GM21529 (cell line): ENCODE measurements around the gene ZNF581.
A peak's percentile ranks its signal among the peaks of the same experiment; 100 is the strongest.

Experiments
- ATAC-seq: cut with Tn5 transposase; IDR thresholded peaks from one replicate; pipeline ENCODE4 v1.9.1; 2021; ENCODE audit not compliant: unreplicated experiment

ZNF581 gene

DNA sequence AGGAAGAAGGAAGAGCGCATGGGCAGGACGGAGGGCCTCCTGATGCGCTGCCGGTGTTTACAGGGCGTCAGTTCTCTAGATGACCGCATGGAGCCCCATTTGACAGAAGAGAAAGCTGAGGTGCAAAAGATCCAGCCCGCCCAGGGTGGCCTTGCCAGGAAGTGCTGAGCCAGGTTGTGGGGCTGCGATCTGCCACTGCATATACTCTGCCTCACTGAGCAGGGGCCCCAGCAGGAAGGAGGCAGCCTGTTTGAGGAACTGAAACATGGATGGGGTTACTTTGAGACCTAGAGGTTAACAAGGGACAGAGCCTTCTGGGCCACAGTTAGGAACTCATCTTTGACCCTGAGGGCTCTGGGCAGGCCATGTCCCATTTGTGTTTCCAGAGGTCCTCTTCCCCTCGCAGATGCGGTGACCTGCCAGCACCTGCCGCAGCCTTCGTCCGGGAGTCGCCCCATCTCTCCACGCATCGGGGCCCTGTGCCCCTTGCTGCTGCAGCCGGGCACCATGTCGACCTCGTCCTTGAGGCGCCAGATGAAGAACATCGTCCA, 34.7 kb downstream of the ZNF581 start:
- peak; percentile 77 for ATAC-seq

DNA sequence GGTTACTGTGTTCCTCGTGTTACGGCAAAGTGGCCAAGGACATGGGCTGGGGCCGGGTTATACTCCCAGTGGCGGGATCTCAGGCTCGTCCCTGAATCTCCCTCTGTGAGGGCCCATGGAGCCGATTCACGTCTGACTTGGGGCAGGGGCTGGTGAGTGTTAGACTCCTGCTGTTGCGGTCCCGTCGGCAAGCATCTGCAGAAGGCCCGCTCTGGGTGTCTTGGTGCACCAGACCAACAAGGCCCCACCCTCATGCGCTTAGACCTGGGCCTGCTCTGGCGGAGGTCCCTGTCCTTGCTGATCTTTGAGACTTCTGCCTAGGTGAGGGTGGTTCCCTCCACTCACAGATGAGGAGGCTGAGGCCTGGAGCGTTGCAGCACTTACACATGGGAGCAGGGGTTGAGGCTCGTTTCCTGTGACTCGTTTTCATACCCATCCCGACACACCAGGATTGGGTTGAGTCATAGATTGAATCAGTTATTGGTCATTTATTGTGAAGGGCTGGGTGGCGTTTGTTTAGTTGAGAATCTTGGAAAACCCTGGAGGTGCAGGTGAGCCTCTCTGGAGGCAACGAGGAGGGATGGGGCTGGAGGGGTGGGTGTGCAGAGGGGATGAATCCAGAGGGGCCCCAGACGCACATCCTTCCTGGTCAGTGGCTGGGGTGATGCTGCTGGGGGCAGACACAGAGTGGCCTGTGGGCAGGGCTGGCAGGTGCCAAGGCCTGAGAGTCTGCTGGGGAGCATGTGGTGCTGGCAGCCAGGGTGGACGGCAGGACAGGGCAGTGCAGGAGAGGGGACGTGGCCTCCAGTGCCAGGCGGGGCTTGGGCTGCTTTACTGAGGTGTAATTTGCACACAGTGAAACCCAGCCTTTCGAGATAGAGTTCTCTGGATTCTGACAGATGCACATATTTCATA, 36.2 kb downstream of the ZNF581 start:
- no peak for ATAC-seq

DNA sequence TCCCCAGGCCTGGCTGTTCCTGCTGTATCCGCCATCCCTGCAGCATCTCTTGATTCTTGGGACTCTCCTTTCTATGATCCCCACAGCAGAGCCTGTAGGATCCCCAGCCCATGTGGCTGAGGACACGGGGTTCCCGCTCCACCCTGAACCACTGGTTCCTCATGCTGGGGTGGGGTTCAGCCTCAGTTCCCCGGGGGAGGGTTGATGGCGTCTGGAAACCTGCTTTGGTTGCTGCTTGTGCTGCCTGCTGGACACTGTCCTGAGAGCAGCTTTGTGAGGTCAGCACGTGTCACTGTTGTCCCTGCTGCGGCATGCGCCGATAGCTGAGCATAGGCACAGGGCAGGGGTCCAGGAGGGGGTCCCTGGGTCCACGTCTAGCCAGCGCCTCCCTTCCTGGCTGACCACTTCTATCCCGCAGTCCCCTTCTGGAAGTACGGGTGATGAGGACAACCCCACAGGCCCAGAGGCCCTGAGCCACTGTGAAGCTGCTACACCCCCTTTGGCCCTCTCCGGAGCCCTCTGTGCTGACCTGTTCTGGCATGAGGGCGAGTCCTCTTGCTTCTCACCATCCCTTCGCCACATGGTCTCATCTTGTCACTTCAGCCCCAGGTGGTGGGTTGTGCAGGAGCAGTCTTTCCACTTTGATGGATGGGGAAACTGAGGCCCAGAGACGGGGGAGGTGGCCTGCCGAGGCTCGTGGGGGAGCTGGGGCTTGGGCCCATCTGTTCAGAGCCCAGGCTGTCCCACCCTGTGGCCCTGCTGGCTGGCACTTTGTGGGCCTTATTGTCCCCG, 37.1 kb downstream of the ZNF581 start:
- no peak for ATAC-seq

DNA sequence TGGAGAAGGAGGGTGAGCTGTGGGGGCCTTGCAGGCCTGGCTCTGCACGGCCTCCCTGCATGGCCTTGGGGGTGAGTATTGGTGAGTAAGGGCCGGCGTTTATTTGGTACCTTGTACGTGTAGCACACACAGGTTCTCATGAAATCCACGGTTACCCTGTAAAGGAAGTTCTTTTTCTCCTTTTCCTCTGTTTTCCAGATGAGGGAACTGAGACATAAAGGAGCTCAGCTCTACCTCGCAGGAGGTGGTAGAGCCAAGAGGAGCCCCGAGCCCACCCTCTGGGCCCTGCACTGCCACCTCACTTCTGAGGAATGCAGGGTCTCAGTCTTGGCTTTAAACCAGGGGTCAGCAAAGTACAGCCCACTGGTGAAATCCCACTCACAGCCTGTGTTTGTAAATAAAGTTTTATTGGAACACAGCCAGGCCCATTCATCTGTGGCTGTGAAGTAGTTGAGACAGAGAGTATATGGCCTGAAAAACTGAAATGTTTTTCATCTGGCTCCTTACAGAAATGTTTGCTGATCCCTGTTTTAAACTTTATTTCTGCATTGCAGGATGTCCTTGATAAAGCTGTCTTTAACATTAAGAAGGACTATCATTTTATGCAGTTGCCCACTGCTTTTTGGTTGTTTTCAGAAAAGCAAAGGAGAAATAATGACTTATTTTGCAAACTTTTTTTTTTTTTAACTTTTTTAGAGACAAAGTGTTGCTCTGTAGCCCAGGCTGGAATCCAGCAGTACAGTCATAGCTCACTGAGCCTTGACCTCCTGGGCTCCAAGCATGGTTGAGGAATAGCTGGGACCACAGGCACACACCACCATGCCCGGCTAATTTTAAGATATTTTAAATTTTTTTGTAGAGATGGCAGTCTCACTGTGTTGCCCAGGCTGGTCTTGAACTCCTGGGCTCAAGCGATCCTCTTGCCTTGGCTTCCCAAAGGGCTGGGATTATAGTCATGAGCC, 38.0 kb downstream of the ZNF581 start:
- ATAC-seq: no peak

DNA sequence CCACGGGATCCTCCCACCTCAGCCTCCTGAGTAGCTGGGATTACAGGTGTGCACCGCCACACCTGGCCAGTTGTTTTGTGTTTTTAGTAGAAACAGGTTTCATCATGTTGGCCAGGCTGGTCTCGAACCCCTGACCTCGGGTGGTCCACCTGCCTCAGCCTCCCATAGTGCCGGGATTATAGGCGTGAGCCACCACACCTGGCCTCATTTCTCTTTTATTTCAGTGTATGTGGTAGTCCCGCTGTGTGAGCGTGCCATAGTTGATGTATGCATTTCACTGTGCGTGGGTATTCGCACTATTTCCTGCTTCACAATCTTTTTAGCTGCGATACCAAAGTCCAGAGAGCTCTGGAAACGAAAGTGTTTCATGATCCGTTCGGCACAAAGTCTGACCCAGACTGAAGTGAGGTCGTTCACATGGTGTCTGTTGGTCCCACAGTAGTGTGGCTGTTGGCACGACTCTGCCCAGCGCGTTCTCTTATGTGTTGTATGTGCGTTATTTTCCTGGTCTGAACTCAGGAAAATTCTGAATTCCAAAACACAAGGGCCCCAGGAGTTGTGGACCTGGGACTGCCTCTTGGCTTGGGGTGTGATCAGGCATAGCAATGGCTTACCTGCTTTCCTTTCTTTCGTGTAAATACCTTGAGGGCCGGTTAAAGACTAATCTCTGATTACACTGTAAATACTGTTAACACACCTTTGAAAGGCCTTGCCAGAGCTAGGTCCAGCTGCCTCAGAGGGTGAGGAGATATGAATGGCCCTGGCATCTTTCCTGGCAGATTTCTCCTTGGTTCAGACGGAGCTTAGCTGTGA, 40.2 kb downstream of the ZNF581 start:
- ATAC-seq: no peak

DNA sequence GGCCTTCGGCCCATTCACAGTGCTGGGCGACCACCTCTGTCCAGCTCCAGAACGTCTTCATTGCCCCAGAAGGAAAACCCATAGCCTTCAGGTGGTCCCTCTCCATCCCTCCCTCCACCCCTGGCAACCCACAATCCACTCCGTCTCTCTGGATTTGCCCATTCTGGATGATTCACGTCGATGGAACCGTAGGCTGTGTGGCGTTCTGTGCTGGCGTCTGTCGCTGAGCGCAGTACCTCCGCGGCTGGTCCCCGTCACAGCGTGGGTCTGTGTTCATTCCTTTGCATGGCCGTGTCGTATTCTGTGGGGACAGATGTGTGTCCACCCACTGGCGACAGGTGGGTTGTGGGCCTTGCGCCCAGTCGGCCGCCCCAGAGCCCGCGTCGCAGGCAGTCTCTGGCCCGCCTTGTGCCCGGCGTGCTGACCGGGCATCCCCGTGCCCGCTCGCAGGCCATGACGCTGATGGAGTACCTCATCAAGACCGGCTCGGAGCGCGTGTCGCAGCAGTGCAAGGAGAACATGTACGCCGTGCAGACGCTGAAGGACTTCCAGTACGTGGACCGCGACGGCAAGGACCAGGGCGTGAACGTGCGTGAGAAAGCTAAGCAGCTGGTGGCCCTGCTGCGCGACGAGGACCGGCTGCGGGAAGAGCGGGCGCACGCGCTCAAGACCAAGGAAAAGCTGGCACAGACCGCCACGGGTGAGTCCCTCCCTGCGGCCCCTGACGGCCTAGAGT, 41.7 kb downstream of the ZNF581 start:
- ATAC-seq: no peak

DNA sequence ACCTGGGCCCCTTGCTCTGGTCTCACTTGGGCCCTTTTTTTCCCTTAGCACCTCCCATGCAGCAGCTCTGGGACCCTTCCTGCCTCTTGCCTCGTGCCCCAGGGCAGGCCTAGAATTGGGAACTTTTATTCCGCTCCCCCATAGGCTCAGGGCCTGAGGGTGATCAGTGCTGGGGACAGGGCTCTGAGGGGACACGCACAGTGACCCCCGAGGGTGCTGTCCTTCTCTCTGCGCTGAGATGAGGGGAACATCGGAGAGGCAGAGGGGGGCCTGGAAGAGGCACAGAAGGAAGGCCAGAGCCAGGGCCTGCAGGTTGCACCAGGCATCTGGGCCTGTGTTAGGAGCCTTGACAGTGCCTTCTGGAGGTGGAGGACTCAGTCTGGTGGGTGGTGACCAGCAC, 42.3 kb downstream of the ZNF581 start:
- ATAC-seq: no peak

DNA sequence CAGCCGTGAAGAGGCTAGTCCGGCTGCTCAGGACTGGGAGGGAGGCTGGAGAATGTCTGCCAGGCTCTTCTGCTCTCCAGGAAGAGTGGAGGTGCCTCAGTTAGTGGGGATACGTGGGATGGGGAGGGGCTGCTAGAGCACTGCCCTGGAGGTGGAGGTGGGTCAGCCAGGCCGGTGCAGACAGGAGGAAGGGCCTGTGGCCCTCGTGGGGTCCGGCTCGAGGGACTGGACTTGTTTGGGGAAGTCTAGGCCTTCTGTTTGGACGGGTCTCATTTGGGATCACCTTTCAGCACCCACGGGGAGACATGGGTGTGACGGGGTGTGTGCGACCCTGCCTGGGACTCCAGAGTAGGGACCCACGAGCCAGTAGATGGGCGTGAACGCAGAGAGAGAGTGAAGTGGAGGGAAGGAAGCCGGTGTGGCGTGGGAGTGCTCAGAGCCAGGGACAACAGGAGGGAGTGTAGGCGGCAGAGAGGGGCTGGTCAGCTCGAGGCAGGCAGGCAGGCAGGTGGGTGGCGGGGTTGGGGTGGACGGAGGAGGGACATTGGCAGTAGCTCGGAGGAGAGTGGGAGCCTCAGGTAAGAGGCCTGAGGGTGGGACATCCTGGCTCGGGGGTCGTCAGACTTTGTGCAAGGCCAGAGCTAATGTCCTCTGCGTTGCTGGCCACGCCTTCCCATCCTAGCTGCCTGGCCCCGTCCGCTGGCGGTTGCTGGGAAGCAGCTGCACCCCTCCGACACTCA, 43.0 kb downstream of the ZNF581 start:
- ATAC-seq: no peak

DNA sequence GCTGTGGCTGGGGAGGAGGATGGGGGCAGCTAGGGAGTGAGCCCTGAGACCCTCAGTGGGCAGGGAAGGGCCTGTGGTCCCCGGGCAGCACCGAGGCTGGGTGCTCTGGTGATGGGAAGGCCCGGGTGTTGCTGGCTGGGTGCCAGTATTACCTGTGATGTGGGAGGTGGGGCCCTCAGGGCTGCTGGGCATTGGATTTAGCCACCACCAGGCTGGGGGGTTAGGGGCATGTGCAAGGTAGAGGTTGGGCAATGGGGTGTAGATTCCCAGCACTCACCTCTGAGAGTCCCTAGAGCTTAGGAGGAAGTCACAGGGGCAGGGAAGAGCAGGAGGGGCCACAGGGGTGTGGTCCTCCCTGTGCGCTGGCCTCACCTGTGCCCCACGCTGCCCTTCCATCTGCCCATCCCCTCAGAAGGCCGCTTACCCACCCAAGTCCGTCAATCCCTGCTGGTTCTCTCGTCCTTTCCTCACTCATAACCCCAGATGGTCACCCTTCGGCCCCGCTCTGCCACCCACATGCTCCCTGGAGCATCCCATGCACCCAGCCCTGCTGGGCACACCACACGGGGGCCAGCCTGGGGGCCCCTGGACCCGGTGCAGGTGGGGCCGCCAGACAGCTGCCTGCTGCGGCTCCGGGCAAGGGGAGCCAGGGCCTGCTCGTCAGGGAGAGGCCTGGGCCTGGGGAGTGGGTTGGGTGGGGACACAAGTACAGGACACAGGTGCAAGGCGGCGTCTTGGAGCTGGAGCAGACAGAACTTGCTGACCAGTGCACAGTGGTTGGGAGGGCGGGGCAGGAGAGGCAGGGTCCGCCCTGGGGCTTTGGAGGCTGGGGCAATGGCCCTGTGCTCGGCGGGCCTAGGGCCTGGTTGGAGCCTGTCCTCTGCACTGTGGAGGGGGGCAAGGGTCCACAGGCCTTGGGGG, 44.1 kb downstream of the ZNF581 start:
- no peak for ATAC-seq

DNA sequence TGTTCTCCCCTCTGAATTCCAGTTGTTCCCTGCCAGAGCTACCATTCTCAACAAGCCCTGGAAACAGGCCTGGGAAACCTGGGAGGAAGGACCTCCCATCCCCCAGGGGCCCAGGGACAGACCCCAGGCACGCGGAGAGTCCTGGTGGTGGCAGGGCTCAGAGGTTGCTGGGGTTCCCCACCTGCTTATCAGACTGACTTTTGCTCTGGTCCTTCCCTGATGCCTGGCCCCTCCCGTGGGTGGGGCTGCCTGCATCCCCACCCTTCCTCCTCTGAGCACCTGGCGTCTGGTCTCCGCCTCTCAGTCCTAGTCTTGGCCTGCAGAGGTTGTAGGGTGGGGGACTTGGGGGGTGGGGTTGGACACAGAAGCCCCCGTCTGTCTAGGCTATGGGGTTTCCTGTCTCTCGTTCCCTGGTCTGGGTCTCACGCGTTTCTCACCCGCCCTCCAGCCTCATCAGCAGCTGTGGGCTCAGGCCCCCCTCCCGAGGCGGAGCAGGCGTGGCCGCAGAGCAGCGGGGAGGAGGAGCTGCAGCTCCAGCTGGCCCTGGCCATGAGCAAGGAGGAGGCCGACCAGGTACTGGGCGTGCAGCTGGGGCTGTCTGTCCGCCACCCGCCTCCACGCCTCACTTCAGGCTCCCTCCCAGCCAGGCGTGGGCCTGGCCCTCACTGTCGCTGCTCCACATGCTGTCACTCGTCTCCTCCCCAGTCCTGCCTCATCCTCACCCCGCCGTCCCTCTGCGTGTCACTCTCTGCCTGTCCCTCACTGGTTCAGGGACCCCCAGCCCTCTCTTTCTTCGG, 45.2 kb downstream of the ZNF581 start:
- ATAC-seq: no peak

DNA sequence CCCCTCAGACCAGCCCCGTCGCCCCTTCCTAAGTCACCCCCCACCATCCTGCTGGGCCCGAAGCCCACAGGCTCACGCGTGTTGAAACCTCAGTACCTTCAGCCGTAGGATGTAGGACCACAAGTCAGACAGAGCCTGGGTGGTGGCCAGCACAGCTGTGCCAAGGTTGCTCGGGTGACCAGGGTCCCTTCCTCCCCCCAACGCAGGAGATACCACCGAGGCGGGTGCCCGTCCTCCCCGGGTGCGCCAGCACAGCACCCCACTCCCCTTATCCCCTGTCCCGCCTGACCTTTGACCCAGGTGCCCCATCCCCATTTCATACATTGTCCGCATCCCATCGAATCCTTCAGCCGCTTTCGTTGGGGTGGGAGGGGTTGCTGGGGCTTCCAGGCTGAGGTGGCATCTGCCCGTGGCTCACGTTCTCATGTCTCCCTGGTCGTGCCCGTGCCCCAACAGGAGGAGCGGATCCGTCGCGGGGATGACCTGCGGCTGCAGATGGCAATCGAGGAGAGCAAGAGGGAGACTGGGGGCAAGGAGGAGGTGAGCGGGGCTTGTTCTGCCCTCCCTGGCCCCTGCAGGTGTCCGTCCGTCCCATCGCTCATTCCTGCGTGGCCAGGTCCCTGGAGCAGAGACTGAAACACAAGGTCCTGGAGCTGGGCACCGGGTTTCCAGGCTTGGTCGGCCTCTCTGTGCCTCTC, 46.1 kb downstream of the ZNF581 start:
- ATAC-seq: no peak

DNA sequence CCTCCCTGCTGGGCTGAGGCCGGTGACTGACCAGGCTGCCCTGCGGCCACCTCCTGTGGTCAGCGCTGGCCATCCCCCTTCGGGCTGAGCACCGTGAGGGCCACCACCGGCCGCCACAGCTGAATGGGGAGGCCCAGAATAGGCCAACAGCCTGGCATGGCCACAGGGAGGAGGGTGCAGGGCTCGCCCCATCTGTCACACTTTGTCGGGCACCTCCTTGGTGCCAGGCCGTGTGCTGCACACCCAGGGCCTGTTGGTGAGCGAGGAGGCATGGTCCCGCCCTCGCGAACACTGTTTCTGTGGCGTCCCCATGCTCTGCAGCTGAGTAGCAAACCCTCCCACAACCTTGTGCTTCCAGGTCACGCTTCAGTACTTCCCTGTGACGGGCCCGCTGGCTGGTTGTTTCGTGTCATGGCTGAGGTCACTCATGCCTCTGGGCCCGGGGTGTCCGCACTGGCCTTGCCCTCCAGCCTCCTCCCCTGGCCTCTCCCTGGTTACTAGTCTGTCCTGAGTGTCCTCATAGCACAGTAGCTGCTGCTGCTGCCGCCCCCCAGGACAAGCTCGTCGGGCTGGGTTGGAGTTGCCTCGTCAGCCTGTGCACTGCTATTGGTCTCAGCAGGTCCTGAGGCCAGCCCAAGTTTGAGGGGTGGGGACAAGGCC, 46.8 kb downstream of the ZNF581 start:
- no peak for ATAC-seq

DNA sequence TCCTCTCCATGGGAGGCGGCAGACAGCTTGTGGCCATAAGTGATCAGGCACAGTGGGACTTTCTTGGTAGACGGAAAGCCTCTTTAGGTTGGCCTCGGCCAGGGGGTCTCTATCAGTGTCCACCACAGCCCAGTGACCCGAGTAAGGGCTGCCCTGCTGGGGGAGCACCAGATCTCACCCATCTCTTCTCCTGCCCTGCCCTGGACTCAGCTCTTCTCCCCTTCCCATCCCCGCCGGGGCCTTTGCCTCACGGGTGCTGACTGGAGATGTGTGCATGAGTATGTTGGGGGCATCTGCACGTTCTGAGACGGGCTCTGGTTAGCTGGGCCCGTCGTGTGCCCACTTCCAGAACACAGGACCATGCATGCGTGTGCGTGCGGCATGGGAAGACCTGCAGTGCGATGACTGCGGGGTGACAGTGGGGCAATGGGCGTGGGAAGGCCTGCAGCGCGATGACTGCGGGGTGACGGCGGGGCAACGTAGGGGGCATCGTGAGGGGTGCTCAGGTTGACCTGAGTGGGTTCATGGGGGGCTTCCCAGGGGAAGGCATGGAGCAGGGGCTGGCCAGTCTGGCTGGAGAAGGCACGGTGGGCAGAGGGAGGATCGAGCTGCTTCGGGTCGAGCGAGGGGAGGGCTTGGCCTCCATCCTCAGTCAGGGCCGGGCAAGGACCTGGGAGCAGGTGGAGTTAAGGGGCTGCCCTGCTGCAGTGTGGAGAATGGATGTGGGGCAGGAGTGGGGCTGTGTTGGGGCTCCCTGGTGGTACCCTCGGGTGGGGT, 47.5 kb downstream of the ZNF581 start:
- ATAC-seq: no peak

DNA sequence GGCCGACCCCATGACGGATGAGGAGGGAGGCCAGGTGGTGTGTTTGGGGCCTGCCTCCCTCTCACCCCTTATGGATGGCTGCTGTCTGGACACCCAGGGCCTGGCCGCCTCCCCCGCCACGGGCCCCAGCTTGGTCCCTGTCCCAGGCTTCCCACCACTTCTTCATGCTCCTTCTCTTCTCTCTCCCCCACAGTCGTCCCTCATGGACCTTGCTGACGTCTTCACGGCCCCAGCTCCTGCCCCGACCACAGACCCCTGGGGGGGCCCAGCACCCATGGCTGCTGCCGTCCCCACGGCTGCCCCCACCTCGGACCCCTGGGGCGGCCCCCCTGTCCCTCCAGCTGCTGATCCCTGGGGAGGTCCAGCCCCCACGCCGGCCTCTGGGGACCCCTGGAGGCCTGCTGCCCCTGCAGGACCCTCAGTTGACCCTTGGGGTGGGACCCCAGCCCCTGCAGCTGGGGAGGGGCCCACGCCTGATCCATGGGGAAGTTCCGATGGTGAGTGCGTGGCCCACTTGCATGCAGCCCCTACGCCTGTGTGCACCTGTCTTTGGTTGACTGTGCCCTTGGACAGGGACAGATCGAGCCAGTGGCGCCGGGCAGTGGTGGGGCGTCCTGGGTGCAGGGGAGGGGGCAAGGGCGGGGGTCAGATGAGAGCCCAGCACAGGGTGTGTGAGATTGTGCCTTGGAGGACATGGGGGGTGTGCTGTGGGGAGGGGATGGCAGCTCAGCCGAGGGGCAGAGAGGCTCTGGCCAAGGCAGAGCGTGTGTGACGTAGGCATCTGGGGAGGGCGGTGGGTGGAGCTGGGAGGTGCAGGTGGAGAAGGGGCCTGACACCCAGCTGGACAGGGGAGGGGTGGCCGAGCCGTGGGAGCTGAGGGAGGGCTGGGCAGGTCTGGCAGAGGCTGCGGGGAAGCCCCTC, 48.4 kb downstream of the ZNF581 start:
- no peak for ATAC-seq
